GM19025 (cell line): ENCODE data around the gene DHX34.
"Not testable (repeated sequence)": the region's sequence is repeated elsewhere in the genome, so short reads cannot be mapped to it uniquely, and the experiment has no call there.

ENCODE experiments used
- ATAC-seq: cut with Tn5 transposase; IDR thresholded peaks from one replicate; pipeline ENCODE4 v1.9.1; 2021; ENCODE audit warnings: mild to moderate bottlenecking, low read depth, moderate library complexity; ENCODE audit not compliant: unreplicated experiment

DHX34 gene

DNA sequence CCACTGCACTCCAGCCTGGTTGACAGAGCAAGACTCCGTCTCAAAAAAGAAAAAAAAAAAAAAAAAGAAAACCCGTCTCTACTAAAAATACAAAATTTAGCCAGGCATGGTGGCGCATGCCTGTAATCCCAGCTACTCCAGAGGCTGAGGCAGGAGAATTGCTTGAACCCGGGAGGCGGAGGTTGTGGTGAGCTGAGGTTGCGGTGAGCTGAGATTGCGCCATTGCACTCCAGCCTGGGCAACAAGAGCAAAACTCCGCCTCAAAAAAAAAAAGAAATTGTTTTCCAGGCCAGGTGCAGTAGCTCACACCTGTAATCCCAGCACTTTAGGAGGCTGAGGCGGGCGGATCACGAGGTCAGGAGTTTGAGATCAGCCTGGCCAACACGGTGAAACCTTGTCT, 37.5 kb downstream of the DHX34 start:
- ATAC-seq = not testable (repeated sequence)

GRCh38 chr19:47387623-47388022, 38.5 kb downstream of the DHX34 start:
- not testable (repeated sequence) for ATAC-seq

GRCh38 chr19:47388721-47389120, 39.6 kb downstream of the DHX34 start:
- ATAC-seq = not testable (repeated sequence)

GRCh38 chr19:47389150-47389556, 40.0 kb downstream of the DHX34 start:
- no peak for ATAC-seq

DNA sequence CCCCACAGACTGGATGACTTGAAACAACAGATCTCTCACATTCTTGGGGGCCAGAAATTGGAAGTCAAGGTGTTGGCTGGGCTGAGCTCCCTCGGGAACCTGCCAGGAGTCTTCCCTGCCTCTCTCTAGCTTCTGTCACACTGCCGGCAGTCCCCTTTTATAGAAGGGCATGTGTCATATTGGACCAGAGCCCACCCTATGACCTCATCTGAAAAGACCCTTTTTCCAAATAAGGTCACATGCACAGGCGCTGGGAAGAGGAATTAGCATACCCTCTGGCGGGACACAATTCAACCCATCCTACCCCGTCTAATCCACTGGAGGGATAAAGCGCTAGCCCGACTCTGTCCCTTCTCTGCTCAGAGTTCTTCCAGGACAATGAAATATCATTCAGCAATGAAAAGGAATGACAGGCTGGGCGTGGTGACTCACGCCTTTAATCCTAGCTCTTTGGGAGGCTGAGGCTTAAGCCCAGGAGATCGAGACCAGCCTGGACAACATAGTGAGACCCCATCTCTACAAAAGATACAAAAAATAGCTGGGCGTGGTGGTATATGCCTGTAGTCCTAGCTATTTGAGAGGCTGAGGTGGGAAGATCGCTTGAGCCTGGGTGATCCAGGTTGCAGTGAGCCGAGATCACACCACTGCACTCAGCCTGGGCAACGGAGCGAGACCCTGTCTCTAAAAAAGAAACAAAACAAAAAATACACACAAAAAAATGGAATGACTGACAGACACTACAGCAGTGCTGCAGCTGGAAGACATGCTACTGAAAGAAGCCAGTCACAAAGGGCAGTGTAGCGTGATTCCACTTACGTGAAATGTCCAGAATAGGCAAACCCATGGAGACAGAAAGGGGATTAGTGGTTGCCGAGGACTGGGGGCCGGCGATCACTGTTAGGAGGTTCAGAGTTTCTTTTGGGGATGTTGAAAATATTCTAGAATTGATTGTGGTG, 41.7 kb downstream of the DHX34 start:
- no peak for ATAC-seq

GRCh38 chr19:47391510-47392223, 42.6 kb downstream of the DHX34 start:
- no peak for ATAC-seq

GRCh38 chr19:47398707-47399597, 49.8 kb downstream of the DHX34 start:
- ATAC-seq = no peak

GRCh38 chr19:47402504-47402903, 53.4 kb downstream of the DHX34 start:
- ATAC-seq = no peak

- no peak for ATAC-seq
These were observed 55.5 kb downstream of the DHX34 start for GRCh38 chr19:47404334-47405196.

GRCh38 chr19:47405197-47405550, 56.1 kb downstream of the DHX34 start:
- no peak for ATAC-seq

DNA sequence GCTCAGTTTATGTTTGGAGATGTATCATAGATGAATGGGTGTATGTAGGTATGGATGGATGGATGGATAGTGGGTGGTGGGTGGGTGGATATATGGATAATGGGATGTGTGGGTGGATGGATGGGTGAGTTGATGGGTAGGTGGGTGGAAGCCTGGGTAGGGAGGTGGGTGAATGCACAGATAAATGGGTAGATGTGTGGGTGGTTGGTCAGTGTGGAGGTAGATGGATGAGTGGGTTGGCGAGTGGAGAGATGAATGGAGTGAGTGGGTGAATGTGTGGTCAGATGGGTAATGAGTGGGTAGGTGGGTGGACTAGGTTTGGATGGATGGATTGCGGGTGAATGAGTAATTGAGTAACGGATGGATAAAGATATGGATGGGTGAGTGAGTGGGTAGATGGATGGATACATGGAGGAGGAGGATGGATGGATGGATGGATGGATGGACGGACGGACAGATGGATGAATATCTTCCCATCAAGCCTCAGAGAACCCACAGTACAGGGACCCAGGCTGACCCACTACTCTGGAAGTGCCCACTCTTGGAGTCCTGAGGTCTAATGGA, 56.8 kb downstream of the DHX34 start:
- ATAC-seq = no peak

DNA sequence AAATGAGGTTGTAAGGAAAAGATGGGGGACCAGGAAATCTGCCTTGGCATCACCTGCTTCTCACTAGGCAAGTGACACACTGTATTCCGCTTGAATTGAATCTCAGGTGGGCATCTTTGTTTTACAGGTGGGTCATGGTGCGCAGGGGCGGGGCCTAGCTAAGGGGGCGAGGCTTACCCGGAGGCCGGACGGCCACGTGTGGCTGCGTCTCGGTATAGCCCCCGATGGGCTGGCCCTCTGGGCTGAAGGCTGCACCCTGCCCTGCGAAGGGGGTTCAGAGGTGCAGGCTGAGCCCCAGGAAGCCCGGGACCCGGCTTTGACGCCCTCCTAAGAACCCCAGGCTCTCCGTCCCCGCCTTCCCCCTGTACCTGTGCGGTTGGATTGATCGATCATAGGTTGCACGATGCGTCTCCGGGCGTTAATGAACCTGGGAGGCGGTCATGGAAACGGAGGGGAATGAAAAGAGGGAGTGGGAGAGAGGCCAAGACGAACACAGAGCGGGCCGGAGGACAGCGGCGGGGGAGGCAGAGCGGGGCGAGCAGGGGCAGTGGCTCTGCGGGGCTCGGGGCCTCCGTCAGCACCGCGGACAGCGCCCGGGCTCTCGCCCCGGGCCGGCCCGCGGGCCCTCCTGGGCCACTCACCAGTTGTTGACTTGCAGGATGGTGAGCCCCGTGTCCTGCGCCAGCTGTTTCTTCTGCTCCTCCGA, 57.7 kb downstream of the DHX34 start:
- no peak for ATAC-seq

- ATAC-seq = no peak
These were observed 58.3 kb downstream of the DHX34 start for GRCh38 chr19:47407417-47407774.

DNA sequence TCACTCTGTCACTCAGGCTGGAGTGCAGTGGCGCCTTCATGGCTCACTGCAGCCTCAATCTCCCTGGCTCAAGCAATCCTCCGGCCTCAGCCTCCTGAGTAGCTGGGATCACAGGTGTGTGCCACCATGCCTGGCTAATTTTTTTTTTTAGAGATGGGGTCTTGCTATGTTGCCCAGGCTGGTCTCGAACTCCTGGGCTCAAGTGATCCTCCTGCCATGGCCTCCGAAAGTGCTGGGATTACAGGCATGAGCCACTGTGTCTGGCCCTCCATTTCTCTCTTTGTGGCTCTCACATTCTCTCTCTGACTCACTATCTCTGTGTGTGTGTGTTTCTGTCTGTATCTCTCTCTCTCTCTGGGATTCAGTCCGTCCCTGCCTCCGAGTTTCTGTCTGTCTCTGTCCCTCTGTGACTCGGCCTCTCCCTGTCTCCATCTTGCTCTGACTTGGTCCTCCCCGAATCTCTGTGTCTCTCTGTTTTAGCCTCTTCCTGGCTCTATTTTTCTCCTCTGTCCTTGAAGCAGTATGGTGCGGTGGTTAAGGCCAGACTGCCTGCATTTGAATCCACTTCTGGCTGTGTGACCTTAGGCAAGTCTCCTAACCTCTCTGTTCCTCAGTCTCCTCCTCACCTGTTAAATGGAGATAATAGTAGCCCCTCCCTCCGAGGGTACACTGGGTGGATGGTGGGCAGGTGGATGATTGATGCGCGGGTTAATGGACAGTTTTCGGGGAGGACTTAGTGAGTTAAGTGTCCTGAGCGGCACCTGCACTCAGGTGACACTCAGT, 59.2 kb downstream of the DHX34 start:
- ATAC-seq = no peak

GRCh38 chr19:47411101-47411500, 62.0 kb downstream of the DHX34 start:
- no peak for ATAC-seq

- not testable (repeated sequence) for ATAC-seq
These were observed 62.6 kb downstream of the DHX34 start for GRCh38 chr19:47411696-47412095.

DNA sequence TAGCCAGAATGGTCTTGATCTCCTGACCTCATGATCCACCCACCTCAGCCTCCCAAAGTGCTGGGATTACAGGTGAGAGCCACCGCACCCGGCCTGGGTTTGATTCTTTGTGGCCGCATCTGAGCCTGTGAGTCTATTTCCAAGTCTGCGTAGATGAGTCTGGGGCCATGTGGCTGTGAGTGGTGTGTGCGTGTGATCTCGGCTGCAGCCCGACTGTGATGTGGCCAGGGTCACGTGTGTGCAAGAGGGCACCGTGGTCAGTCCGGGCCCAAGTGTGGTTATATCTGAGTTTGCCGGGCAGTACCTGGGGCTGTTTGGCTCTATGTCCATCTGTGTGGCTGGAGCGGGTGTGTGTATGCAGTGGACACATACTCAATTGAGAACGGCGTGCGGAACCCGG, 64.8 kb downstream of the DHX34 start:
- no peak for ATAC-seq

GRCh38 chr19:47414469-47414868, 65.4 kb downstream of the DHX34 start:
- ATAC-seq = no peak
